MM.1S (cell line): ENCODE measurements around the gene CAPRIN1.

Experiments used
- DNase-seq: peaks from one replicate; pipeline ENCODE4 v3.0.0-alpha.2; 2015
- H2AFZ ChIP-seq: fragments of 300-600 bp; sonication (generic); 2 replicates; pipeline ENCODE4 v1.6.0; 2016; ENCODE audit warnings: antibody characterized with exemption, low read length
- H3F3A ChIP-seq: fragments of 300-600 bp; sonication (generic); 2 replicates; pipeline ENCODE4 v1.6.1; 2016; ENCODE audit warnings: mild to moderate bottlenecking, antibody characterized with exemption, low read length, moderate library complexity, mixed read lengths; ENCODE audit not compliant: insufficient read depth
- H3K27ac ChIP-seq: fragments of 300-600 bp; sonication (generic); 2 replicates; pipeline ENCODE4 v1.5.1; 2016; ENCODE audit warnings: mild to moderate bottlenecking, low read length
- H3K27me3 ChIP-seq: fragments of 300-600 bp; sonication (generic); replicated peaks from 2 replicates; pipeline ENCODE4 v1.6.0; 2016; ENCODE audit warnings: low read length; ENCODE audit not compliant: insufficient read depth
- H3K36me3 ChIP-seq: fragments of 300-600 bp; sonication (generic); replicated peaks from 2 replicates; pipeline ENCODE4 v1.6.1; 2016; ENCODE audit warnings: mild to moderate bottlenecking, low read length, mixed read lengths; ENCODE audit not compliant: insufficient read depth
- H3K4me1 ChIP-seq: fragments of 300-600 bp; sonication (generic); 2 replicates; pipeline ENCODE4 v1.6.1; 2016; ENCODE audit warnings: low read length, mixed read lengths
- H3K4me2 ChIP-seq: fragments of 300-600 bp; sonication (generic); 2 replicates; pipeline ENCODE4 v1.6.0; 2016; ENCODE audit warnings: low read depth, low read length
- H3K4me3 ChIP-seq: fragments of 300-600 bp; sonication (generic); 2 replicates; pipeline ENCODE4 v1.5.1; 2016; ENCODE audit warnings: low read length, mixed read lengths
- H3K79me2 ChIP-seq: fragments of 300-600 bp; sonication (generic); 2 replicates; pipeline ENCODE4 v1.6.1; 2016; ENCODE audit warnings: mixed run types, low read length, mixed read lengths
- H3K9ac ChIP-seq: fragments of 300-600 bp; sonication (generic); 2 replicates; pipeline ENCODE4 v1.6.1; 2016; ENCODE audit warnings: low read length, mixed read lengths
- H3K9me2 ChIP-seq: fragments of 300-600 bp; sonication (generic); replicated peaks from 2 replicates; pipeline ENCODE4 v1.6.1; 2016; ENCODE audit warnings: mild to moderate bottlenecking, low read length, mixed read lengths; ENCODE audit not compliant: insufficient read depth
- H3K9me3 ChIP-seq: fragments of 300-600 bp; sonication (generic); replicated peaks from 2 replicates; pipeline ENCODE4 v1.6.1; 2016; ENCODE audit warnings: mild to moderate bottlenecking, low read length, mixed read lengths; ENCODE audit not compliant: insufficient read depth
- H4K20me1 ChIP-seq: fragments of 300-600 bp; sonication (generic); 2 replicates; pipeline ENCODE4 v1.6.1; 2016; ENCODE audit warnings: mild to moderate bottlenecking, low read length, moderate library complexity, mixed read lengths; ENCODE audit not compliant: insufficient read depth
- EZH2 ChIP-seq: fragments of 300-600 bp; sonication (generic); optimal IDR thresholded peaks from 2 replicates; pipeline ENCODE3; 2017; ENCODE audit warnings: low read depth, mild to moderate bottlenecking, antibody characterized with exemption, low read length, mixed read lengths
- EZH2phosphoT487 ChIP-seq: fragments of 300-600 bp; sonication (generic); IDR thresholded peaks from 2 replicates; pipeline ENCODE4 v1.6.1; 2018; ENCODE audit warnings: antibody characterized with exemption, low read length
- TF ChIP-seq, protein P1 (sequence below): fragments of 300-600 bp; sonication (generic); IDR thresholded peaks from 2 replicates; pipeline ENCODE4 v1.5.1; 2016; ENCODE audit warnings: antibody characterized with exemption, low read length, mixed read lengths

CAPRIN1 gene, protein sequence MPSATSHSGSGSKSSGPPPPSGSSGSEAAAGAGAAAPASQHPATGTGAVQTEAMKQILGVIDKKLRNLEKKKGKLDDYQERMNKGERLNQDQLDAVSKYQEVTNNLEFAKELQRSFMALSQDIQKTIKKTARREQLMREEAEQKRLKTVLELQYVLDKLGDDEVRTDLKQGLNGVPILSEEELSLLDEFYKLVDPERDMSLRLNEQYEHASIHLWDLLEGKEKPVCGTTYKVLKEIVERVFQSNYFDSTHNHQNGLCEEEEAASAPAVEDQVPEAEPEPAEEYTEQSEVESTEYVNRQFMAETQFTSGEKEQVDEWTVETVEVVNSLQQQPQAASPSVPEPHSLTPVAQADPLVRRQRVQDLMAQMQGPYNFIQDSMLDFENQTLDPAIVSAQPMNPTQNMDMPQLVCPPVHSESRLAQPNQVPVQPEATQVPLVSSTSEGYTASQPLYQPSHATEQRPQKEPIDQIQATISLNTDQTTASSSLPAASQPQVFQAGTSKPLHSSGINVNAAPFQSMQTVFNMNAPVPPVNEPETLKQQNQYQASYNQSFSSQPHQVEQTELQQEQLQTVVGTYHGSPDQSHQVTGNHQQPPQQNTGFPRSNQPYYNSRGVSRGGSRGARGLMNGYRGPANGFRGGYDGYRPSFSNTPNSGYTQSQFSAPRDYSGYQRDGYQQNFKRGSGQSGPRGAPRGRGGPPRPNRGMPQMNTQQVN

GRCh38 chr11:34051349-34052035 lies at the start of gene CAPRIN1:
Gene CAPRIN1, plus strand, starts transcription at chr11:34051731. Its CDS starts 690 bp downstream, at chr11:34052421.
- Histone ChIP-seq H3K27ac (peak within 1 kb of the TSS; percentile 98), H3K9me3 (no peaks in the 10 kb centered on the region), H3K9me2 (no peaks in the 10 kb centered on the region), H3K79me2 (peaks cover 44% of the 10 kb centered on the region), H3K4me3 (peak within 1 kb of the TSS; percentile 96), H2AFZ (peak within 1 kb of the TSS; percentile 81), H3K9ac (peak within 1 kb of the TSS; percentile 98), H3K27me3 (no peaks in the 10 kb centered on the region), H4K20me1 (peaks cover 24% of the 10 kb centered on the region), H3K4me2 (peak within 1 kb of the TSS; percentile 74), H3F3A (peaks cover 16% of the 10 kb centered on the region), H3K4me1 (peaks cover 16% of the 10 kb centered on the region; the same call in 1 of the 2 replicates), H3K36me3 (peaks cover 5% of the 10 kb centered on the region)
- peak; percentile 93 for DNase-seq
- TF ChIP-seq EZH2: no peak
- TF ChIP-seq, protein P1, sequence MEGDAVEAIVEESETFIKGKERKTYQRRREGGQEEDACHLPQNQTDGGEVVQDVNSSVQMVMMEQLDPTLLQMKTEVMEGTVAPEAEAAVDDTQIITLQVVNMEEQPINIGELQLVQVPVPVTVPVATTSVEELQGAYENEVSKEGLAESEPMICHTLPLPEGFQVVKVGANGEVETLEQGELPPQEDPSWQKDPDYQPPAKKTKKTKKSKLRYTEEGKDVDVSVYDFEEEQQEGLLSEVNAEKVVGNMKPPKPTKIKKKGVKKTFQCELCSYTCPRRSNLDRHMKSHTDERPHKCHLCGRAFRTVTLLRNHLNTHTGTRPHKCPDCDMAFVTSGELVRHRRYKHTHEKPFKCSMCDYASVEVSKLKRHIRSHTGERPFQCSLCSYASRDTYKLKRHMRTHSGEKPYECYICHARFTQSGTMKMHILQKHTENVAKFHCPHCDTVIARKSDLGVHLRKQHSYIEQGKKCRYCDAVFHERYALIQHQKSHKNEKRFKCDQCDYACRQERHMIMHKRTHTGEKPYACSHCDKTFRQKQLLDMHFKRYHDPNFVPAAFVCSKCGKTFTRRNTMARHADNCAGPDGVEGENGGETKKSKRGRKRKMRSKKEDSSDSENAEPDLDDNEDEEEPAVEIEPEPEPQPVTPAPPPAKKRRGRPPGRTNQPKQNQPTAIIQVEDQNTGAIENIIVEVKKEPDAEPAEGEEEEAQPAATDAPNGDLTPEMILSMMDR: no peak
- no peak for TF ChIP-seq EZH2phosphoT487

GRCh38 chr11:34002420-34002819 lies 49.1 kb upstream of the CAPRIN1 start:
- H3K4me2 ChIP-seq: no peak overlapping the region
- no peak overlapping the region for H2AFZ ChIP-seq
- H3F3A ChIP-seq: 0 out of 2 replicates have a peak, but pooled peaks cover 3% of the 10 kb centered on the region
- H3K4me1 ChIP-seq: peaks cover 9% of the 10 kb centered on the region
- H4K20me1 ChIP-seq: no peaks in the 10 kb centered on the region
- H3K79me2 ChIP-seq: no peaks in the 10 kb centered on the region
- H3K27me3 ChIP-seq: no peaks in the 10 kb centered on the region; the same call in 1 of the 2 replicates
- DNase-seq: no peak
- TF ChIP-seq EZH2: no peak
- TF ChIP-seq EZH2phosphoT487: no peak
- TF ChIP-seq, protein P1: no peak
- no peak overlapping the region for H3K9ac ChIP-seq
- H3K9me3 ChIP-seq: no peaks in the 10 kb centered on the region
- no peak overlapping the region for H3K27ac ChIP-seq
- no peaks in the 10 kb centered on the region for H3K36me3 ChIP-seq
- H3K4me3 ChIP-seq: no peak overlapping the region
- H3K9me2 ChIP-seq: no peaks in the 10 kb centered on the region

DNA sequence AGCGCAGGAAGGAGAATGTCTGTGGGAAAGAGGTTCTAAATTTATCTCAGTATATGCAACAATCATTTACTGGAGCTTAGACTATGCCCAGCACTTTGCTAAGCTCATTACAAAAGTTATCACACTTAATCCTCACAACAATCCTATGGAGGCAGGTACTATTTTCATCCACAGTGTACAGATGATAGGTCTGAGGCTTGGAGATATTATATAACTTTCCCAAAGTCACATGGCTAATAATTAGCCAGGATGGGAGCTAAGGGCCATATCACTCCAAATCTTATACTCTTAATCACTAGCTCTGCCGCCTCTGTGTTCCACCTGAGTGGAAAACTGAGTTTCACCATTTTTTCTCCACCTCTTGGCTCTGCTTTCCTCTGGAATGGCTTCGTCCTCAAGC lies 47.3 kb upstream of the CAPRIN1 start:
- Histone ChIP-seq H3K9me3 (no peaks in the 10 kb centered on the region), H3K27me3 (no peaks in the 10 kb centered on the region), H3K4me2 (no peak overlapping the region), H3K9me2 (no peaks in the 10 kb centered on the region), H3K79me2 (no peaks in the 10 kb centered on the region), H3K36me3 (no peaks in the 10 kb centered on the region), H3K4me1 (peaks cover 15% of the 10 kb centered on the region), H3K27ac (no peak overlapping the region), H3F3A (0 out of 2 replicates have a peak, but pooled peaks cover 3% of the 10 kb centered on the region), H3K4me3 (no peak overlapping the region), H2AFZ (no peak overlapping the region), H3K9ac (no peak overlapping the region), H4K20me1 (no peaks in the 10 kb centered on the region)
- DNase-seq: no peak
- TF ChIP-seq, protein P1: no peak
- no peak for TF ChIP-seq EZH2phosphoT487
- no peak for TF ChIP-seq EZH2
